Osteoblast (primary cell): ENCODE data around the gene HCRTR1. TPM values are rescaled to one million over a fixed set of nuclear protein-coding genes. Genes with fewer than 3 reads are reported as not detected.

Experiments
- DNase-seq: peaks from one replicate; pipeline ENCODE4 v3.0.0; 2011; ENCODE audit warnings: low spot score, mixed read lengths; ENCODE audit not compliant: insufficient read length; ENCODE audit errors: missing footprints
- H2AFZ ChIP-seq: 2 replicates; pipeline ENCODE4 v1.6.0; 2011; ENCODE audit warnings: mild to moderate bottlenecking, low read length
- H3K27ac ChIP-seq: 2 replicates; pipeline ENCODE4 v1.5.1; 2011; ENCODE audit warnings: mild to moderate bottlenecking, low read depth, low read length, moderate library complexity
- H3K27me3 ChIP-seq: 2 replicates; pipeline ENCODE4 v1.6.0; 2012; ENCODE audit warnings: mild to moderate bottlenecking, control low read depth, inconsistent platforms, low read length, moderate library complexity; ENCODE audit not compliant: insufficient read depth
- H3K36me3 ChIP-seq: 2 replicates; pipeline ENCODE4 v1.5.1; 2011; ENCODE audit warnings: mild to moderate bottlenecking, low read length, control low read depth, moderate library complexity; ENCODE audit not compliant: insufficient read depth
- H3K4me1 ChIP-seq: 2 replicates; pipeline ENCODE4 v1.5.1; 2011; ENCODE audit warnings: mild to moderate bottlenecking, low read length, control low read depth, moderate library complexity; ENCODE audit not compliant: insufficient read depth
- H3K4me2 ChIP-seq: 2 replicates; pipeline ENCODE4 v1.6.0; 2011; ENCODE audit warnings: mild to moderate bottlenecking, low read length; ENCODE audit not compliant: insufficient read depth
- H3K4me3 ChIP-seq: fragments of 200-600 bp; sonication (generic); 3 replicates; pipeline ENCODE4 v1.5.1; 2012; ENCODE audit warnings: mild to moderate bottlenecking, low read length, inconsistent platforms; ENCODE audit not compliant: insufficient read depth
- H3K79me2 ChIP-seq: 2 replicates; pipeline ENCODE4 v1.6.0; 2012; ENCODE audit warnings: mild to moderate bottlenecking, low read length, control low read depth, inconsistent platforms; ENCODE audit not compliant: insufficient read depth
- H3K9me3 ChIP-seq: 2 replicates; pipeline ENCODE4 v1.5.1; 2011; ENCODE audit warnings: low read depth, low read length, control low read depth
- H4K20me1 ChIP-seq: 2 replicates; pipeline ENCODE4 v1.6.0; 2012; ENCODE audit warnings: mild to moderate bottlenecking, low read length, control low read depth; ENCODE audit not compliant: insufficient read depth
- total RNA-seq: library from RNA; depleted of rRNA; stranded (reverse); fragments of >200 nt; gene quantifications from 2 replicates; pipeline ENCODE4 v1.2.3, GENCODE V29; 2012
- TF ChIP-seq, protein P1 (sequence below): IDR thresholded peaks from 2 replicates; pipeline ENCODE4 v1.5.1; 2011; ENCODE audit warnings: mild to moderate bottlenecking, low read depth, low read length, moderate library complexity; ENCODE audit errors: extremely low read depth

HCRTR1 gene
- total RNA-seq, 1 donor: not detected

DNA sequence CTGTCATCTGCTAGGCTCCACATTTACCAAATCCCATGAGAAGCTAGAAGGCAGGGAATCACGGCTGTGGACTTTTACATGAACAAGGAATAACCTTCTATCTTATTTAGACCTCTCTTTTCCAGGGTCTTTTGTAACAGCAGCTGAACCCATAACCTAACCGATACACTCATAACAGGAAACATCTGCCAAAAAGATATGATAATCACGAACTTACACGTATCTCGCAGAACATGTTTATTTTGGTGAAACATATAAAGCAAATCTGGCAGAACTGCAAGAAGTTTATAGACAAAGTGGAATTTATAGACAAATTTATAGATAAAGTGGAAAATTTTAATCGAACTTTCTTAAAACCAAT is 20.8 kb upstream of the HCRTR1 start:
- DNase-seq: no peak
- H3K4me1 ChIP-seq: no peaks in the 10 kb centered on the region
- no peak overlapping the region for H3K4me2 ChIP-seq
- no peaks in the 10 kb centered on the region for H4K20me1 ChIP-seq
- no peaks in the 10 kb centered on the region for H3K9me3 ChIP-seq
- H3K79me2 ChIP-seq: no peaks in the 10 kb centered on the region
- no peak overlapping the region for H2AFZ ChIP-seq
- H3K27me3 ChIP-seq: no peaks in the 10 kb centered on the region
- H3K36me3 ChIP-seq: no peaks in the 10 kb centered on the region
- TF ChIP-seq, protein P1, sequence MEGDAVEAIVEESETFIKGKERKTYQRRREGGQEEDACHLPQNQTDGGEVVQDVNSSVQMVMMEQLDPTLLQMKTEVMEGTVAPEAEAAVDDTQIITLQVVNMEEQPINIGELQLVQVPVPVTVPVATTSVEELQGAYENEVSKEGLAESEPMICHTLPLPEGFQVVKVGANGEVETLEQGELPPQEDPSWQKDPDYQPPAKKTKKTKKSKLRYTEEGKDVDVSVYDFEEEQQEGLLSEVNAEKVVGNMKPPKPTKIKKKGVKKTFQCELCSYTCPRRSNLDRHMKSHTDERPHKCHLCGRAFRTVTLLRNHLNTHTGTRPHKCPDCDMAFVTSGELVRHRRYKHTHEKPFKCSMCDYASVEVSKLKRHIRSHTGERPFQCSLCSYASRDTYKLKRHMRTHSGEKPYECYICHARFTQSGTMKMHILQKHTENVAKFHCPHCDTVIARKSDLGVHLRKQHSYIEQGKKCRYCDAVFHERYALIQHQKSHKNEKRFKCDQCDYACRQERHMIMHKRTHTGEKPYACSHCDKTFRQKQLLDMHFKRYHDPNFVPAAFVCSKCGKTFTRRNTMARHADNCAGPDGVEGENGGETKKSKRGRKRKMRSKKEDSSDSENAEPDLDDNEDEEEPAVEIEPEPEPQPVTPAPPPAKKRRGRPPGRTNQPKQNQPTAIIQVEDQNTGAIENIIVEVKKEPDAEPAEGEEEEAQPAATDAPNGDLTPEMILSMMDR: no peak
- H3K27ac ChIP-seq: no peak overlapping the region
- no peak overlapping the region for H3K4me3 ChIP-seq

DNA sequence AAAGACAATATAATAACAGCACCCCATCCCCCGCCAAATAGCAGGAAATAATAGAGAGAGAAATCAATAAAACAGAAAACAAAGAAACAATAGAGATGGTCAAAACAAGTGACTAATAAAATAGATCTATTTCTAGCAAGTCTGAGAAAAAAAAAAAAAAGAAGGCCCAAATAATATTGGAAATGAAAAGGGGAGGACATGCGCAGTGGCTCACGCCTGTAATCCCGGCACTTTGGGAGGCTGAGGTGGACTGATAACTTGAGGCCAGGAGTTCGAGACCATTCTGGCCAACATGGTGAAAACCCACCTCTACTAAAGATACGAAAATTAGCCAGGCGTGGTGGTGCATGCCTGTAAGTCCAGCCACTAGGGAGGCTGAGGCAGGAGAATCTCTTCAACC is 18.5 kb upstream of the HCRTR1 start:
- H3K27me3 ChIP-seq: no peaks in the 10 kb centered on the region
- TF ChIP-seq, protein P1: no peak

DNA sequence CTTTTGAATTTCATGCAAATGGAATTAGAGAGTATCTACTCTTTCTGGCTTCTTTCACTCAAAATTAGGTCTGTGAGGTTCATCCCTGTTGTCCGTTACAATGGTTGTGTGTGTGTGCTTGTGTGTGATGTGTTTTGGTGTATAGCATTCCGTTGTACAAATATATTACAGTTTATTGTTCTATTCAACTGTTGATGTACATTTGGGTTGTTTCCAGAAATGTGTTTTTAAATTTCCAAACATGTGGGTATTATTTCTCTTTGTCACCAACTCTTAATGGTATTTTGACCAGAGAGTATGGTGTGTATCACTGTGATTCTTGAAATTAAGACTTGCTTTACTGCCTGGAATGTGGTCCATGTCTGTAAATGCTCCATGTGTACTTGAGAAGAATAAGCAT is 16.8 kb upstream of the HCRTR1 start:
- no peak overlapping the region for H2AFZ ChIP-seq
- no peaks in the 10 kb centered on the region for H3K27me3 ChIP-seq
- H3K4me2 ChIP-seq: no peak overlapping the region
- H3K4me3 ChIP-seq: no peak overlapping the region
- H4K20me1 ChIP-seq: no peaks in the 10 kb centered on the region
- no peaks in the 10 kb centered on the region for H3K79me2 ChIP-seq
- H3K36me3 ChIP-seq: no peaks in the 10 kb centered on the region
- H3K4me1 ChIP-seq: peaks cover 6% of the 10 kb centered on the region
- TF ChIP-seq, protein P1: no peak
- no peak for DNase-seq
- H3K27ac ChIP-seq: no peak overlapping the region
- H3K9me3 ChIP-seq: no peaks in the 10 kb centered on the region

More for the DNA sequence above, 18.5 kb upstream of the HCRTR1 start:
- H3K4me2 ChIP-seq: no peak overlapping the region
- H3K9me3 ChIP-seq: no peaks in the 10 kb centered on the region
- H3K4me3 ChIP-seq: no peak overlapping the region
- H4K20me1 ChIP-seq: no peaks in the 10 kb centered on the region
- H3K79me2 ChIP-seq: no peaks in the 10 kb centered on the region
- no peaks in the 10 kb centered on the region for H3K36me3 ChIP-seq
- no peaks in the 10 kb centered on the region for H3K4me1 ChIP-seq
- DNase-seq: no peak
- H3K27ac ChIP-seq: no peak overlapping the region
- H2AFZ ChIP-seq: no peak overlapping the region

DNA sequence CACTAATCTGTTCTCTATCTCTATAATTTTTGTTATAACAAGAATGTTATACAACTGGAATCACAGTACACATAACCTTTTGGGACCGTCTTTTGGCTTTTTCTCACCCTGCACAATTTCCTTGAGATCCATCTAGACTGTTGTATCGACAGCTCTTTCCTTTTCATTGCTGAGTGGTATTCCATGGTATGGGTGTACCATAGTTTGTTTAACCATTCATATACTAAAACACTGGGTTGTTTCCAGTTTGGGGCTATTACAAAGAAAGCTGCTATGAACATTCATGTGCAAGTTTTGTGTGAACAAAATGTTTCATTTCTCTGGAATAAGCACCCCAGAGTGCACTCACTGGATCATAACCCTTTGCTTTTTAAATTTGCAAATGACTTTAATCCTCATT is 15.4 kb upstream of the HCRTR1 start:
- no peaks in the 10 kb centered on the region for H4K20me1 ChIP-seq
- peaks cover 14% of the 10 kb centered on the region for H3K4me1 ChIP-seq
- H3K4me3 ChIP-seq: no peak overlapping the region
- no peak overlapping the region for H2AFZ ChIP-seq
- no peaks in the 10 kb centered on the region for H3K27me3 ChIP-seq
- no peak overlapping the region for H3K27ac ChIP-seq
- TF ChIP-seq, protein P1: no peak
- no peak for DNase-seq
- H3K9me3 ChIP-seq: no peaks in the 10 kb centered on the region
- no peak overlapping the region for H3K4me2 ChIP-seq
- H3K36me3 ChIP-seq: no peaks in the 10 kb centered on the region
- H3K79me2 ChIP-seq: no peaks in the 10 kb centered on the region
